HG03432 (cell line): ENCODE data around the gene RCC1.
A peak's percentile ranks its signal among the peaks of the same experiment; 100 is the strongest.
"Not testable (repeated sequence)": the region's sequence is repeated elsewhere in the genome, so short reads cannot be mapped to it uniquely, and the experiment has no call there.

Source experiments
- ATAC-seq: cut with Tn5 transposase; IDR thresholded peaks from one replicate; pipeline ENCODE4 v1.9.1; 2021; ENCODE audit warnings: mild to moderate bottlenecking, moderate library complexity; ENCODE audit not compliant: unreplicated experiment

Gene RCC1

DNA sequence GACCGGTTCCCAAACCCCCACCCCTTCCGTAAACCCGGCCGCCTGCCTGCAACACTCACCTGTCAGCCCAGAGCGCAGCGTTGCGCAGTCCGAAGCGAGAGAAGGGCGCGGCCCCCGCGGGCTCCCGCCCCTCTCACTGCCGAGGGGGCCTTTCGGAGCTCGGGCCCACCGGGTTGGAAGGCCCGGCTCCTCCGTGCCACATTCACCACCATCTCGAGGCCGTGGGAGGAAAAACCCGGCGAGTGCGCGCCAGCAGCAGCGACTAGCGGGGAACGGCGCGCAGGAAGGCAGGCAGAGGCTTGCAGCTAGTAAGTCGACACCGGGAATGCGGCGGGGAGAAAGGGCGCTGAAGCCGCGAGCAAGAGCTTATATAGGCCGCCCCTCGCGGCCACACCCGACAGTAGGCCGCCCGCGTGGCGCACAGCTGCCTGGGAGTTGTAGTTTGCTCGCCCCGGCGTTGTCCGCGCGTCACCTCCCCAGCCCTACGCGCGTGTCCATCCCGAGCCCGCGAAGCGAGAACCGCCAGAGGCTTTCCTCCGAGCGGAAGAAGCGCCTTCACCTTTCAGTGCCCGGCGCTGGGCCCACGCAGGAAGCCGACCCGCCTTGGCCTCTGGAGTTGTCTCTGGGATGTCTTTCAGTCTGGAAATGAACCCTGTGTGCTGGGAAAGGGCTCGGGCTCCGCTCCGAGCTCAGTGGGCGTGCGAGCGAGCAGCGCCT lies 75.8 kb downstream of the RCC1 start:
- peak; percentile 88 for ATAC-seq

DNA sequence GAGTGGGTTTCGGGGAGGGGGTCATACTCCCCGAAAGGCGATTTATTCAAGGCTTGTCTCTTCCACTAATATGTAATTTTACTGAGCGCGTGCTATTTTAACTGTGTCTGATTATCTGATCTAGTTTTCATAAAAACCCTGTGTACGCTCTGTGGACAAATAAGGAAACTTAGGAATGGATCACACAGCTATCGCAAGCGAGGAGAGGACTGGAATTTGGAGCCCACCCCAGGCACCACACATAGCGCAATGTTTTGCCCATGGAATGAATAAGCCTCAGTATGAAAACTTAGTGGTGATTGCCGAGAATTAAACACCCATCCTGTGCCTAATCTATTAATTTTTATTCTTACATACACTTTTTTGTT lies 76.4 kb downstream of the RCC1 start:
- no peak for ATAC-seq

DNA sequence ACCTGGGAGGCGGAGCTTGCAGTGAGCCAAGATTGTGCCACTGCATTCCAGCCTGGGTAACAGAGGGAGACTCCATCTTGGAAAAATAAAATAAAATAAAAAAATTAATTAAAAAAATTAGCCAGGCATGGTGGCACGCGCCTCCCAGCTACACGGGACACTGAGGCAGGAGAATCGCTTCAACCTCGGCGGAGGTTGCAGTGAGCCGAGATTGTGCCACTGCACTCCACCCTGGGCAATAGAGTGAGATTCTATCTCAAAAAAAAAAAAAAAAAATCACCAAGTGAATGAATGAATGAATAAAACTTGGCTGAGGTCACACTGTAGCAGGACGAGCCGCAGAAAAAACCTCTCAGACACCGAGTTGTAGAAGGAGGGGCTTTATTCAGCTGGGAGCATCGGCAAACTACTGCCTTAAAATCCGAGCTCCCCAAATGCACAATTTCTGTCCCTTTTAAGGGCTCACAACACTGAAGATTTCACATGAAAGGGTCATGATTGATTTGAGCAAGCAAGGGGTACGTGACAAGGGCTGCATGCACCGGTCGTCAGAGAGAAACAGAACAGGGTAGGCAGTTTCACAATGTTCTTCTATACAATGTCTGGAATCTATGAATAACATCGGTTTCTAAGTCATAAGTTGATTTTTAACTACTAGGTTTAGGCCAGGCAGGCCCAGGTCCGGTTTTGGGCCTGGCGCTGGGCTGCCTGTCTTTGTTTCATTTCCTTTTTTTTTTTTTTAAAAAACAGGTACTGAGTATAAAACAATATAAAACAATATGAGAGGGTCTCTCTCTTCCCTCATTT lies 80.9 kb downstream of the RCC1 start:
- not testable (repeated sequence) for ATAC-seq
